Measurements from ENCODE around the gene MATN3.

The MATN3 gene

DNA sequence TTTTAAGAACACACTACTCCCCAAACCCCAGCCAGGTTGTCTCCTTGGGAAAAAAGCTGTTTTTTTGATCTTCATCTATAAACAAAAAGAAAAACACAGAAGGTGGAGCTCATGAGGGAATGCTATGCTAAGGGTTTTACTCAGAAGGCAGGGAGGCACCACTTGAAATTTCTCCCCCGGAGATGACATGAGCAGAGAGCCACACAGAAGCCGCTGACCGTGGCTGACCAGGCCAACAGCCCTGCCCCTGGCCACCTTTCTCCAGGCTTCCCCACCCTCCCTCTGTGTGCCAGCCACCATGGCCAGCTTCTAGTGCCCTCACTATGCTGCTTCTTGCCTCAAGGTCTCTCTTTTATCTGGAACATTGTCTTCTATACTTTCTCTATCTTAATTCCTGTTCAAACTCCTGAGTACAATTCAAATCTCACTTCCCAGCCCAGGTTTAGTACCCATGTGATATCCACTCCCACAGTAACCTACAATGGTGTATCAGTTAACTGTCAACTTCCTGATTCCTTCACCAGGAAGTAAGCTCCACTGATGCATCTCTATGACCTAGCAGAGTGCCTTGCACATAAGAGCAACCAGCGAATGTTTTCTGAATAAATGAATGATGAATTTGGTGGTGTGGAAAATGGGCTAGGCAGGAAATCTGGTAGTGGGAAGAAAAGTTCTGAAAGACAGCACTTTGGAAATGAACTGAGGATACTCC is 23.6 kb upstream of the MATN3 start:
- no peak for DNase-seq

DNA sequence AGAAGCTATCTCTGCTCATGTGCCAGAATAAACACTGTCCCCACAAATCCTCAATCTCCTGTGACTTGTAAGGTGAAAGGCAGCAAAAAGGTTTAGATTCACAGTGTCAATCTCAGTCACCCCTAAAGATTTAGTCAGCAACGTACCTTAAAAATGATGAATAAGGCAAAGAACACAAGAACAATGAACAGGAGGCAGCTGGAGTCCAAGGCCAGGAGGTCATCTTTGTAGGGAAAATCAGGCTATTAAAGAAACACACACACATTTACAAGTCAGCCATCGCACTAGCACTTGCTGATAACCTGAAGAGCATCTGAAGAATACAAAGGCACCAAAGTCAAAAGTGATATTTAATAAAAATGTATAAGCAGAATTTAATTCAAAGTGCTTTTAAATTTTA is 22.4 kb upstream of the MATN3 start:
- no peak for DNase-seq

DNA sequence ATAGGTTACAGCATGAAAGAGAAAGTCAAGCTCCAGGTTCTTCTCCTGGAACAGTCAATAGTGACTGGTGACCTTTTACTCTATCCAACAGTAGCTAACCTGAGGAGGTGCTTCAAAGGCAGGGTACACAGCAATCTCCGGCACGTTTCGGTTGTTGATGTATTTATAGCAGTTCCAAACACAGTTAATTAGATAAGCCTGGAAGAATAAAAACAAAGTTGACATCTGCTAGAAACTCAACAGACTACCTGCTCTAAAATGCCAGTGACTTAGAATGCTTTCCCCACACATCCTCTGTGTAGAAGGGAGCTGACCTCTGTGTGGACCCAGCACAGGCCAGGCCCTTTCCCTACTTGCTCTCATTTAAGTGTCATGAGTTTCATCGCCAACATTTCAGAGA is 21.8 kb upstream of the MATN3 start:
- DNase-seq = no peak

DNA sequence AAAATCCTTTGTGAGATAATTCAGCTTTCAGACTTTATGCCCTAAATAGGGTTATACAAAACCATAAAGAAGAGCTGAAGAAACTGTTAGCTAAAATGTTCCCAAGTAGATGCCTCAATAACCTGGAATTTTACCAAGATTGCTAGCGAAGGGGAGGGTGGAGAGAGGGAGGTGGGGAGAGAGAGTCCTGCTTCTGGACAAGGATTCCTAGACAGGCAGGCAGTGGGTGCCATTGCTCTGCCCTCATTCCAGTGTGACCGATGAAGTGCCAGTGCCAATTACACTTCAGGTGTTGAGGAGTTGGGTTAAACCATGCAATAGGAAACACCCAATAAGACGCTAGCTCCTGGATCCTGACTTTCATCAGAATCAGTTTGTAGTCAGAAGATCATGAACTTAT is 20.9 kb upstream of the MATN3 start:
- no peak for DNase-seq

DNA sequence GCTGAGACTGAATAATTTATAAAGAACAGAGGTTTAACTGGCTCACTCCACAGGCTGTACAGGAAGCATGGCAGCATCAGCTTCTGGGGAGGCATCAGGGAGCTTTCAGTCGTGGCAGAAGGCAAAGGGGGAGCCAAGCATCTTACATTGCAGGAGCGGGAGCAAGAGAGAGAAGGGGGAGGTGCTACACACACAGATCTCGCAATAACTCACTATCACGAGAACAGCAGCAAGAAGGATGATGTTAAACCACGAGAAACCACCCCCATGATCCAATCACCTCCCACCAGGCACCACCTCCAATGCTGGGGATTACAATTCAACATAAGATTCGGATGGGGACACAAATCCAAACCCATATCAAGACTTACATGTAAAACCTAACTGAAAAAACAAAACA is 17.8 kb upstream of the MATN3 start:
- DNase-seq = no peak

DNA sequence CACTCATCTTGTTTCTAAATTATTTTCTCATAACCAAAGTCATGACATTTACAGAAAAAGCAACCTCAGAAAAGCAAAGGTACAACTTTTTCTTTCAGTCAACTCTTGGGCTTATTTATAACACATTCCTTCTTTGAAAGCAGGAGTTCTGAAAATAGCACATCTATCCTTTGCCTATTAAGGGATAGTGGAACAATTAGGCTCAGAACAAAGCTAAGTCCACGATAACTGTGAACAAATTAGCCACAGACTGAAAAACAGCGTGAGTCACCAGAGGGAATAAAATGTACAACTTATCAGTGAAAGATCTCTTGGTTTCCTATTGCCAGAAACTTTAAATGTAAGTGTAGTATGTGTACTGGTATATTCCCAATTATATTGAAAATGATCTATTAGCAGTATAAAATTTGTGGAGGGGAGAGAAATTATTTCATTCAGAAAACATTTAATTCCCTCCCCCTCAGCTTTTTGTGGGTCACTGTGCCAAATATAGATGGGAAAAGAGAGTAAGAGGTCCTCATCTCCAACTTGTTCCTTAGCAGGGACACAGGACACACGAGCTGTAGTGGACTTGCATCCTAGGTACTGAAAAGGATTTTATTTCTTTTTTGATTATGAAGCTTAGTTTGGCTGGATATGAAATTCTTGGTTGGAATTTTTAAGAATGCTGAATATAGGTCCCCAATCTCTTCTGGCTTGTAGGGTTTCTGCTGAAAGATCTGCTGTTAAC is 15.4 kb upstream of the MATN3 start:
- no peak for DNase-seq

DNA sequence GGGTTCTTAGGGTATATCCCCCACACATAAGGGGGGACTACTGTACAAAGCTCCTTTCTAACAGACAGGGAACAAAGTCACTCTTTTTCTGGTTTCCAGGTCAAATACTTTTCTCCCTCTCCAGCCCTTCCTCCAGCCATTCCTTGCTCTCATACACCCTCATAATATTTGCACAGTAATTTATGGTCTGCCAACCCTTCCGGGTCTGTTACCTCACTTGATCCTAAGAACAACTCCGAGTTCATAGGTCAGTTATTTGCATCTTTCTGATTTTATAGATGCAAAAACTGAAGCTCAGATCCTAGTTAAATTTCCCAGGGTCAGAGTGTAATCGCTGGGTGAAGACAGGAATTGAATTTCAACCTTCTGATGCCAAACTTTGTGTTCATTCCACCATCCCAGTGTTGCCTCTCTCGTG is 14.8 kb upstream of the MATN3 start:
- DNase-seq = no peak

DNA sequence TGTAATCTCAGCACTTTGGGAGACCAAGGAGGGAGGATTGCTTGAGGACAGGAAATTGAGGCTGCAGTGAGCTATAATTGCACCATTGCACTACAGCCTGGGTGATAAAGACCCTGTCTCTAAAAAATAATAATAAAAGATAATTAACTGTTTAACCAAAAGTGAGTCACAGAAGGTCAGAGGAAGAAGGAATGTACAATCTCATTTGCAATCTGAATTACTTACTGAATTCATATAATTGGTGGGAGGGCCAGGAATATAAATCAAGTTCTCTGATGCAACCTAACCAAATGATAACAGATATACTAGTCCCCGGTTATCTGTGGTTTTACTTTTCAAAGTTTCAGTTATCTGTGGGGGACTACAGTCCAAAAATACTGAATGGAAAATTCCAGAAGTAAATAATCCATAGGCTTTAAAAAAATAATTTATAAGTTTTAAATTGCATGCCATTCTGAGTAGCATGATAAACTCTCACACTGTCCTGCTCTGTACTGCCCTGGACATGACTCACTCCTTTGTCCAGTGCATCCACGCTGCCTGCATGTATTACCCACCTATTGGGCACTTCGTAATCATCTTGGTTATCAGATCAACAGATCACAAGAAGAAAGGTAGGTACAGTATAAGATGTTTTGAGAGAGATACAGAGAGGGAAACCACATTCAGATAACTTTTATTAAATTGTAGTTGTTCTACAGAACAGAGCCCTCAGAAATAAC is 12.8 kb upstream of the MATN3 start:
- DNase-seq = no peak

DNA sequence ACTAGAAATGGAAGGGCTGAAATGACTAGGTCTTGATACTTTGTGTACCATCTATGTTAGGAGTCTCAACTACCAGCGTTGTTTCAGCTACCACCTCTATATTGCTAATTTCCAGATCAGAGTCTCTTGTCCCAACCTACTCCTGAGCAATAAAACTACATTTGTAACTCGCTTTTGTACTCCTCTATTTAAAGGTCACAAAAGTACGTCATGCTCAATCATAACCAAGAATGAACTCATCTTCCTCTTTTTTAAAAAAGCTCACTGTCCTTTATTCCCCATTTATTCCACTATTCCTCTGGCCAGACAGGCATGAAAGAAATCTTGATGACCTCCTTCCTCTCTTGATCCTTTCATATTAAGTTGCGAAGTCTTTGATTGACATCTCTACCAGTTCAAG is 11.2 kb upstream of the MATN3 start:
- no peak for DNase-seq

DNA sequence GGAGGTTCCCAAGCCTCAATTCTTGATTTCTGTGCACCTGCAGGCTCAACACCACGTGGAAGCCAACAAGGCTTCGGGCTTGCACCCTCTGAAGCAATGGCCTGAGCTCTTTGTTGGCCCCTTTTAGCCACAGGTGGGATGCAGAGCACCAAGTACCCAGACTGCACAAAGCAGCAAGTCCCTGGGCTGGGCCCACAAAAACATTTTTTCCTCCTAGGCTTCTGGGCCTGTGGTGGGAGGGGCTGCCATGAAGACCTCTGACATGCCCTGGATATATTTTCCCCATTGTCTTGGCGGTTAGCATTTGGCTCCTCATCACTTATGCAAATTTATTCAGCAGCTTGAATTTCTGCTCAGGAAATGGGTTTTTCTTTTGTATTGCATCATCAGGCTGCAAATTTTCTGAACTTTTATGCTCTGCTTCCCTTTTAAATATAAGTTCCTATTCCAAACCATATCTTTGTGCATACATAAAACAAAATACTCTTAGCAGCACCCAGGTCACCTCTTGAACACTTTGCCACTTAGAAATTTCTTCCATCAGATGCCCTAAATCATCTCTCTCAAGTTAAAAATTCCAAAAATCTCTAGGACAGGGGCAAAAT is 9.0 kb upstream of the MATN3 start:
- no peak for DNase-seq

DNA sequence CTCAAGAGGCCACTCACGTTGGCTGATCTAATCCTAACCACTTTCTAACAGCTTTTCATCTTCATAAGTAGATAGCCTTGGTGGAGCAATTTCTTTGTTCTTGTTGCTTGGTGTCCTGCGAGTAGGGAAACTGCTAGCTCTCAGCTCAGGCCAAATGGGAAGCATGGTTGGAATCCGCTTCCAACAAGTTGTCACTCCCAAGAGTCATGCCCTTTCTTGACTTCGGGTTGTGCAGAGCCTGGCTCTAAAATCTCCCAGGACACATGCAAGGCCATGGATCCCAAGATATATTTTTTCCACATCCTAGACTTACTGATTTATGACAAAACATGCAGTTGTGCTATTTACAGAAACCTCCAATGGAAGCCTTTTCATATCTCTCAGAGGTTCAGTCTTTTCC is 7.3 kb upstream of the MATN3 start:
- DNase-seq = no peak

DNA sequence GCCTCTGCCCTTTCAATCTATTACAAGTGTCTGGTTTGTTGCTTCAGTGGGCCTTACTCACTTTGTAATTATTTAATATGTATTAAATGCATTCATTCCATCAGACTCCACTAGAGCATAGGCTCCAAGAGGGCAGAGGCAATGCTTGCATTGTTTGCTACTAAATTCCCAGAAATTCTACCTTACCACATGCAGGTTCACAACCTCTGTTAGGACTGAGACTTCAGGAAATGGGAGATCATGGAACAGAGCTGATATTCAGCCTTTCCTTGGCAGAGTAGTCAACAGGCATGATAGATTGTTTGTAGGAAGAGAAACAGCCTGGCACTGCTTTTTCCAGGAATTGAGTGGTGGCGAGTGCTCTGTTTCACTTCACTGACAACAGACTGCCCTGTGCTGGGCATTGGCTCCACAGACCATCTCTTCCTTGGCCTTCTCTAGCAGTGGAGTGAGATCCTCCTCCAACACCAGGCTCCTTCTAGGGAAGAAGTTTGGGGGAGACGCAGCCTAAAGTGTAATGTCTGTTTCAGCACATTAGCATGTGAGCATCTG is 6.2 kb upstream of the MATN3 start:
- DNase-seq = no peak

DNA sequence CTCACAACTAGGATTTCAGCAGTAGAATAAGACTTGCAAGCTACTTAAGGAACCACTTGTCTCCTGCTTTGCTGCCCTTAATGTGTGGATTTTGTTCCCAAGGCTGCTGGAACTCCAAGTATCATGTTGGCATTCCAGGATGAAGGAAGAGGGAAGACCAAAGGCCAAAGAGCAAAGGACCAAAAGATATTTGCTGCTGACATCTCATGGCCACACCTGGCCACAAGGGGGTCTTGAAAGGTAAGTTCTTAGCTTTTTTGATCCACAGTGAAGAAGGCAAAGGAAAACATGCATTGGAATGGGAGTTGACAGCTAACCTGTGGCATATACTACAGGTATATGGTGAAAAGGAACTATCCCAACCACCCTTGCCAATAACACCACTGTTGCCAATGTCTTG is 3.9 kb upstream of the MATN3 start:
- no peak for DNase-seq

DNA sequence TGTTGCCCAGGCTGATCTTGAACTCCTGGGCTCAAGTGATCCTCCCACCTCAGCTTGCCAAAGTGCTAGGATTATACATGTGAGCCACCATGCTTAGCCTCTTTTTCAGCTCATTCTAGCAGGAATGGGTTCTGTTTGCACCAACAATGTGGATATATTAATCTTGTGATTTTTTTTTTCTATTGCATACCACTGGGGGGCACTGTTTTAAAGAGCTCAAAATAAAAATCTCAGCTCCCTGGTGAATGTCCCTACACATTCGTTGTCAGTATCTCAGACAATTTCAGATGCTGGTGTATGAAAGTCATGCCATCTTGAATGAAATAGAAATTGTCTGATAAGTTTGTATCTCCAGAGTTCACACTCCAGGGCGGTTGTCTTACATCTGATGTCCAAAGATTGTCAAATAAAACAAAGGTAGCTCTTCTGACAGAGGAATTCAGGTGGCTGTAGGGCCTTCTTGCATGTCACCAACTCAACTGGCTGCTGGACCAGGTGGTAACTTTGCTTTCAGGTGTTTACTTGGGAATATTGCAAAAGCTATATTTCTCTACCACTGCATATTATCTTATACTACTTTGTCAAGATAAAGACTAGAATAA is 3.1 kb upstream of the MATN3 start:
- peak; percentile 66 for DNase-seq

DNA sequence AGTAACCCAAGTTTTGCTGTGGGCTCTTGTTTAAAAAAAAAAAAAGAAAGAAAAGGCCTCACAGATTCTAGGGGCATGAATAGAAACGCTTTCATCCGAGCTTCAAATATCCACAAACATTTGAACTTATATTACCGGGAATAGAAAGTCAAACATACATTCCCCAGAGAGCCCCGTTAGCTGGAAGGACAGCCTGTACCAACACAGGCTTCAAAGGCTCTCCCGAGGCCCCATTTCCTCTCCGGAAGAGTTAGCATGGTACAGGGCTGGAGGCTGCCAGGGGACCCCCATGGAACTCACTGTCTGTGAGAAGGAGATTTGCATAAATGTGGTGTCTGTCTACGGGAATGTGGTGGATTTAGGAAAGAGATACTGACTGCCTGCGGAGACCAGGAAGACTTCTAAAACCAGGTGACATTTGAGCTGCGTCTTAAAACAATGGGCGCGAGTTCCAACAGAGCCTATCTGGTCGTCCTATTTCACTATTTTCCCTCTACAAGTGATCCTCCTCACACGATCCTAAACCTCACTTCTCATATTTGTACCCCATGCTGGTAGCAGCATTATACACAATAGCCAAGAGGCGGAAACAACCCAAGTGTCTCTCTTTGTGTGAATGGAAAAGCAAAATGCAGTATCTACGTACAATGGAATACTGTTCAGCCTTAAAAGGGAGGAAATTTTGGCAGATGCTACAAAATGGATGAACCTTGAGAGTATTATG is 820 bp upstream of the MATN3 start:
- DNase-seq = no peak

DNA sequence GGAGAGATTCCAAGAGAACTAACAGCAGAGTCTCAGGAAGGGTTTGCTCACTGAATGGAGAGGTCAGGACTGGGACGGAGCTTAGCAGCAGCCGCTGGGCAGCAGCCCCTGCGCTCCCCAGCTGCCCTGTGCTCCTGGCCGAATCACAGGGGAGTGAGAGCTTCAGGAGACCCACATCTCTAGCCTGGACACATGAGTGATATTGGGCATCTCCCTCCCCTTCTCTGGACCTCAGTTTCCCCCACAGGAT is 511 bp downstream of the MATN3 start:
- no peak for DNase-seq

DNA sequence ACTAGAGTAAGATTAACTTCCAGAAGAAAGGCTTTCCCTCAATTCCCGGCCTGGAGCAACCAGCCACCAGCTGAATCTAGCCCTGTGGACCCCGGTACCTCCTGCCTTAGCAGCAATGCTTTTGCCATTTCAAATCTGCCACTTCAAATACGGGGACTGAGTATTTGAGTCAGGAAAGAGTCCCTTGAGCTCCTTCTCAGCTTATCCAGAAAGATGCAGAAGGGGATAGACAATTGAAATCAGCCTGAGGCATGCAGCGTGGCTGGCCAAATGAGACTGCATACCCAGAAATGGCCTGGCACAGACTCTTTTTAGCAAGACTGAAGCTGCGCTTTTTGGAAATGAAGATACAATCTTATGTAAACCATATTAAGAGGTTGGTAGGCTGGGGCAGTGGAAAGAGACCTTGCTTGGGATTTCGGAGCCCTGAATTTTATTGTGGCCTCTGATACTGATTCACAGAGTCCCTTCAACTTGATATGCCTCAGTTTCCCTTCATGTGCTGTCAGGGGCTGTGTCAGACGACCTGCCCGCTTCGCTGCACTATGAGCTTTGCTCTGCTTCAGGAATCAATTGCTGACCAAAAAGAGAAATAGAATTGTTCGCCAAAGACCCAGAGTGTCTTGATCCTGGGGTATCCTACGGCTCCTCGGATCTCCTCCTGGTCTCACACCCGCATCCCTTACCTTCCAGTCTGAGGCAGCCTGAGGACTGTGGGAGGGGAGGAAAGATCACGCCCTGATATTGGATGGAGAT is 1.0 kb downstream of the MATN3 start:
- no peak for DNase-seq

DNA sequence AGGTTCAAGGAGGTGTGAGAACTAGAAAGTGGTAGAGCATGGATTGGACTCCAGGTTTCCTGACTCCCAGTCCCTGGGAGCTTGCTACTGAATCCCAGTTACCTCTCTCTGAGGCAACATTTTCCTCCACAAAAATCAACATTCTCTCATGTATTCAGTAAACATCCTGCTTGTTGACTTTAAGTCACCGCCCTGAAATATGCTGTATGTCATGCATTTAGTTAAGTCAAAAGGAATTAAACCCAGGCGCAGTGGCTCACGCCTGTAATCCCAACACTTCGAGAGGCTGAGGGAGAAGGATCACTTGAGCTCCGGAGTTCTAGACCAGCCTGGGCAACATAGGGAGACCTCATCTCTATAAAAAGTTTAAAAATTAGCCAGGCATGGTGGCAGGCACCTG is 3.8 kb downstream of the MATN3 start:
- no peak for DNase-seq

DNA sequence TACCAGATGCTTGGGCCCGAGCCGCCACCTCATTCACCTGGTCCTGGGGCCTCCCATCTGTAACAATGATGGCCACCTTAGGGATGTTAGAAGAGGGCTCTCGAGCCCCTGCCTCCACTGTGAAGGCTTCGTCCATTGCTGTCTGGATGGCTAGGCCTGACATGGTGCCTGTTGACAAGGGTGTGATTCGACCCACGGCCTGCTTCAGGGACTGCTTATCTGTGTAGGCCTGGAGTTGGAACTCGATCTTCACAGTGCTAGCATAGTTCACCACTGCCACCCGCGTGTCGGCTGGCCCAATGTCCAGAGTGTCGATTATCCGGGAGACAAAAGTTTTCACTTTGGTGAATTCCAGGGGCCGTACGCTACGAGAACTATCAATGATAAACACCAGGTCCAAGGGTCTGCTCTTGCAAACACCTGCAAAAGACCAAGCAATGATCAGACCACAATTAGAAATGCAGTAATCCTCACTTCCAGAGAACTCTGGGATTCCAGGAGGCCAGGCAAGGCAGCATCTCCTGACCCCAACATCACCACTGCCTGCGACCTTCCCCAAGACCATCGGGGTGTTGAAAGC is 6.5 kb downstream of the MATN3 start:
- no peak for DNase-seq

DNA sequence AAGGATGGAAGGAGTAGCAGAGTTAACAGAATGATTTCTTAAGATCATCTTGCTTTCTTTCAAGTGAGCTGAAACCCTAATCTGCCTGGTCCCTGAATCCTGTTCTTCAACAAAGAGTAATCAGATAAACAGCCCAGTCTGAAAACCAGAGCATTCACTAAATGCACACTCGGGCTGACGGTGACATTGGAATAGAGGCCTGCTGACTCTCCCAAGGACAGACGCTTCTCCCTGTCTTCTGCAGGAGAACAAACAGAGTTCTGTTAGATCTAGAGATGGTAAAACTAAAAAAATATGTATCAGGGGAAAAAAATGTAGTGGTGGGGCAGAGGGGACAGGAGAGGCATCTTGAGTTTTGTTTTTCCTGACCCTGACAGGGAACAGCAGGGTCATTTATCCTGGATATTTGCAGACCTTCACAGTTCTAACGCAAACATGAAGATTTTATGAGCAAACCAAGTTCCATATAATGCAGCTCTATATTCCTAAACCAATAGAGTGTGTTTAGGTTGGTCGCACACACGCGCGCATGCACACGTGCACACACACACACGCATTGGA is 7.3 kb downstream of the MATN3 start:
- DNase-seq = no peak

DNA sequence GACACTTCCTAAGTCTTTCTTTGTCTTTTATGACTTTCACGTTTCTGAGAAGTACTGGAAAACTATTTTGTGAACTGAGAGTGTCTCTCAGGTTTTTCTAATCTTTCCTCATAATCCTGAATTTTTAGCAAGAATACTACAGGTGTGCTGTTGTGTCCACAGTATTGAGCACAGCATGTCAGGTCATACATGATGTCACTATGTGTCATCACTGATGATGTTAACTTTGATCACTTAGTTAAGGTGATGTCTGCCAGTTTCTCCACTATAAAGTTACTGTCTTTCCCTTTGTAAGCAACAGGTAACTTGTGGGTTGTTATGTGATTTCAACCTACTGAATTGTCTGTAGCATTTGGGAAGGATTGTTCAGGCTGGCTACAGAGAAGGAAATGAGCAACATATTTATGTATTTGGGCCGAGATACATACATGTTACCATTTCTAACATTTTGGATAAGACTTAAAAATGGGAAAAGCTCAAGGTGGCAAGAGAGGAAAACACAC is 11.1 kb downstream of the MATN3 start:
- DNase-seq = no peak

All from fibroblast of skin of scalp (primary cell).